ENCODE measurements around the gene RFX8.
"Not testable (repeated sequence)": the region's sequence is repeated elsewhere in the genome, so short reads cannot be mapped to it uniquely, and the experiment has no call there.

RFX8 gene

GRCh38 chr2:101442042-101442666, 32.8 kb downstream of the RFX8 start:
- WGBS, 2 experiments (ENCODE audit: insufficient coverage in 2 of 2), result no CpG with 5 or more reads among the region's 1 CpG
- Histone ChIP-seq H3K4me1 (ENCODE audit: control insufficient read depth, insufficient read depth, low read length, poor library complexity, severe bottlenecking) (no peaks in the 10 kb centered on the region), H3K27ac (ENCODE audit: low read depth, low read length, severe bottlenecking) (no peak overlapping the region), H3K36me3 (ENCODE audit: control insufficient read depth, insufficient read depth, low read length) (no peaks in the 10 kb centered on the region), H3K4me3 (ENCODE audit: extremely low read depth, insufficient read depth, low read length, poor library complexity, severe bottlenecking) (no peak overlapping the region), H3K9me3 (ENCODE audit: control insufficient read depth, low read length) (no peaks in the 10 kb centered on the region)

- WGBS, 2 experiments (ENCODE audit: insufficient coverage in 2 of 2), result 94 to 97% methylated on average over 5 to 7 of the region's 8 CpGs
- Histone ChIP-seq H3K4me3 (ENCODE audit: extremely low read depth, insufficient read depth, low read length, poor library complexity, severe bottlenecking) (no peak overlapping the region), H3K36me3 (ENCODE audit: control insufficient read depth, insufficient read depth, low read length) (no peaks in the 10 kb centered on the region), H3K4me1 (ENCODE audit: control insufficient read depth, insufficient read depth, low read length, poor library complexity, severe bottlenecking) (peaks cover 2% of the 10 kb centered on the region), H3K9me3 (ENCODE audit: control insufficient read depth, low read length) (no peaks in the 10 kb centered on the region), H3K27ac (ENCODE audit: low read depth, low read length, severe bottlenecking) (peak overlapping the region; percentile 36)
Measured at GRCh38 chr2:101440127-101440738, 34.7 kb downstream of the RFX8 start.

GRCh38 chr2:101439716-101440115, 35.2 kb downstream of the RFX8 start:
- WGBS, 2 experiments (ENCODE audit: insufficient coverage in 2 of 2), result 87 to 94% methylated on average over 8 to 10 of the region's 10 CpGs
- Histone ChIP-seq H3K36me3 (ENCODE audit: control insufficient read depth, insufficient read depth, low read length) (no peaks in the 10 kb centered on the region), H3K4me1 (ENCODE audit: control insufficient read depth, insufficient read depth, low read length, poor library complexity, severe bottlenecking) (peaks cover 8% of the 10 kb centered on the region), H3K9me3 (ENCODE audit: control insufficient read depth, low read length) (no peaks in the 10 kb centered on the region), H3K27ac (ENCODE audit: low read depth, low read length, severe bottlenecking) (no peak overlapping the region), H3K4me3 (ENCODE audit: extremely low read depth, insufficient read depth, low read length, poor library complexity, severe bottlenecking) (no peak overlapping the region)

- not testable (repeated sequence) for H3K9me3 ChIP-seq (ENCODE audit: control insufficient read depth, low read length); H3K36me3 ChIP-seq (ENCODE audit: control insufficient read depth, insufficient read depth, low read length); H3K4me1 ChIP-seq (ENCODE audit: control insufficient read depth, insufficient read depth, low read length, poor library complexity, severe bottlenecking); H3K4me3 ChIP-seq (ENCODE audit: extremely low read depth, insufficient read depth, low read length, poor library complexity, severe bottlenecking); H3K27ac ChIP-seq (ENCODE audit: low read depth, low read length, severe bottlenecking)
- 50 to 83% methylated on average over 1 to 2 of the region's 4 CpGs for WGBS, 2 experiments (ENCODE audit: insufficient coverage in 2 of 2)
Measured at GRCh38 chr2:101438555-101438954, 36.4 kb downstream of the RFX8 start.

GRCh38 chr2:101435001-101435862, 39.7 kb downstream of the RFX8 start:
- Histone ChIP-seq H3K4me3 (ENCODE audit: extremely low read depth, insufficient read depth, low read length, poor library complexity, severe bottlenecking) (no peak overlapping the region), H3K27ac (ENCODE audit: low read depth, low read length, severe bottlenecking) (no peak overlapping the region), H3K4me1 (ENCODE audit: control insufficient read depth, insufficient read depth, low read length, poor library complexity, severe bottlenecking) (peaks cover 8% of the 10 kb centered on the region), H3K9me3 (ENCODE audit: control insufficient read depth, low read length) (no peaks in the 10 kb centered on the region), H3K36me3 (ENCODE audit: control insufficient read depth, insufficient read depth, low read length) (no peaks in the 10 kb centered on the region)
- 33 to 39% methylated on average over 12 to 20 of the region's 24 CpGs for WGBS, 2 experiments (ENCODE audit: insufficient coverage in 2 of 2)

- no CpG with 5 or more reads among the region's 3 CpGs for WGBS, 2 experiments (ENCODE audit: insufficient coverage in 2 of 2)
- no peak overlapping the region for H3K27ac ChIP-seq (ENCODE audit: low read depth, low read length, severe bottlenecking)
- no peaks in the 10 kb centered on the region for H3K9me3 ChIP-seq (ENCODE audit: control insufficient read depth, low read length)
- H3K4me1 ChIP-seq (ENCODE audit: control insufficient read depth, insufficient read depth, low read length, poor library complexity, severe bottlenecking), result peaks cover 8% of the 10 kb centered on the region
- no peaks in the 10 kb centered on the region for H3K36me3 ChIP-seq (ENCODE audit: control insufficient read depth, insufficient read depth, low read length)
- no peak overlapping the region for H3K4me3 ChIP-seq (ENCODE audit: extremely low read depth, insufficient read depth, low read length, poor library complexity, severe bottlenecking)
Measured at GRCh38 chr2:101433465-101433864, 41.4 kb downstream of the RFX8 start.

- H3K36me3 ChIP-seq (ENCODE audit: control insufficient read depth, insufficient read depth, low read length), result no peaks in the 10 kb centered on the region
- H3K4me1 ChIP-seq (ENCODE audit: control insufficient read depth, insufficient read depth, low read length, poor library complexity, severe bottlenecking), result peaks cover 8% of the 10 kb centered on the region
- no peak overlapping the region for H3K4me3 ChIP-seq (ENCODE audit: extremely low read depth, insufficient read depth, low read length, poor library complexity, severe bottlenecking)
- H3K27ac ChIP-seq (ENCODE audit: low read depth, low read length, severe bottlenecking), result no peak overlapping the region
- WGBS, 2 experiments (ENCODE audit: insufficient coverage in 2 of 2), result 82 to 83% methylated on average over 17 to 20 of the region's 20 CpGs
- no peaks in the 10 kb centered on the region for H3K9me3 ChIP-seq (ENCODE audit: control insufficient read depth, low read length)
Measured at GRCh38 chr2:101432411-101433181, 42.3 kb downstream of the RFX8 start.

GRCh38 chr2:101431486-101431885, 43.4 kb downstream of the RFX8 start:
- H3K36me3 ChIP-seq (ENCODE audit: control insufficient read depth, insufficient read depth, low read length), result no peaks in the 10 kb centered on the region
- H3K4me3 ChIP-seq (ENCODE audit: extremely low read depth, insufficient read depth, low read length, poor library complexity, severe bottlenecking), result no peak overlapping the region
- WGBS, 2 experiments (ENCODE audit: insufficient coverage in 2 of 2), result 90 to 93% methylated on average over 2 of the region's 4 CpGs
- H3K4me1 ChIP-seq (ENCODE audit: control insufficient read depth, insufficient read depth, low read length, poor library complexity, severe bottlenecking), result peaks cover 8% of the 10 kb centered on the region
- H3K27ac ChIP-seq (ENCODE audit: low read depth, low read length, severe bottlenecking), result no peak overlapping the region
- H3K9me3 ChIP-seq (ENCODE audit: control insufficient read depth, low read length), result no peaks in the 10 kb centered on the region

- Histone ChIP-seq H3K9me3 (ENCODE audit: control insufficient read depth, low read length) (no peaks in the 10 kb centered on the region), H3K36me3 (ENCODE audit: control insufficient read depth, insufficient read depth, low read length) (no peaks in the 10 kb centered on the region), H3K4me3 (ENCODE audit: extremely low read depth, insufficient read depth, low read length, poor library complexity, severe bottlenecking) (no peak overlapping the region), H3K27ac (ENCODE audit: low read depth, low read length, severe bottlenecking) (no peak overlapping the region), H3K4me1 (ENCODE audit: control insufficient read depth, insufficient read depth, low read length, poor library complexity, severe bottlenecking) (peaks cover 5% of the 10 kb centered on the region)
- 93 to 100% methylated on average over 2 of the region's 2 CpGs for WGBS, 2 experiments (ENCODE audit: insufficient coverage in 2 of 2)
Measured at GRCh38 chr2:101430156-101430555, 44.8 kb downstream of the RFX8 start.

GRCh38 chr2:101429453-101429852, 45.5 kb downstream of the RFX8 start:
- Histone ChIP-seq H3K9me3 (ENCODE audit: control insufficient read depth, low read length) (no peaks in the 10 kb centered on the region), H3K4me1 (ENCODE audit: control insufficient read depth, insufficient read depth, low read length, poor library complexity, severe bottlenecking) (no peaks in the 10 kb centered on the region), H3K36me3 (ENCODE audit: control insufficient read depth, insufficient read depth, low read length) (no peaks in the 10 kb centered on the region), H3K4me3 (ENCODE audit: extremely low read depth, insufficient read depth, low read length, poor library complexity, severe bottlenecking) (no peak overlapping the region), H3K27ac (ENCODE audit: low read depth, low read length, severe bottlenecking) (no peak overlapping the region)
- 91 to 97% methylated on average over 6 of the region's 6 CpGs for WGBS, 2 experiments (ENCODE audit: insufficient coverage in 2 of 2)
